Natural killer cell treated with Interleukin-12 subunit alpha and Interleukin-12 subunit beta and Interleukin-15 and Interleukin-18, amount 100 ng/mL, for 72 hours (primary cell): Measurements from ENCODE around the gene RLF. TPM values are rescaled to one million over a fixed set of nuclear protein-coding genes. Genes with fewer than 3 reads are reported as not detected.
A peak's percentile ranks its signal among the peaks of the same experiment; 100 is the strongest.
"Not testable (repeated sequence)": the region's sequence is repeated elsewhere in the genome, so short reads cannot be mapped to it uniquely, and the experiment has no call there.

Experiments
- ATAC-seq, 2 donors: fragments of 150-1000 bp; cut with Tn5 transposase in 1 of 2; sonication (Bioruptor Pico), chemical (Tn5 transposase) in 1 of 2; 2 replicates each; pipeline ENCODE4 v1.10.0; 2021
- DNase-seq: peaks from one replicate; pipeline ENCODE4 v3.0.0; 2022; ENCODE audit warnings: low spot score
- H3K27ac Mint-ChIP-seq, 2 donors: 1 replicate in 1 of 2; 2 replicates in 1 of 2; pipeline ENCODE4 v1.8.0; 2022; ENCODE audit warnings: mixed read lengths in 2 of 2, mild to moderate bottlenecking in 1 of 2, moderate library complexity in 1 of 2
- H3K27me3 Mint-ChIP-seq, 2 donors: 1 replicate in 1 of 2; 2 replicates in 1 of 2; pipeline ENCODE4 v1.8.0; 2022; ENCODE audit warnings: mixed read lengths in 2 of 2
- H3K36me3 Mint-ChIP-seq: one replicate; pipeline ENCODE4 v1.8.0; 2022; ENCODE audit warnings: mixed read lengths
- H3K4me1 Mint-ChIP-seq, 2 donors: 1 replicate in 1 of 2; 2 replicates in 1 of 2; pipeline ENCODE4 v1.8.0; 2022; ENCODE audit warnings: low read depth in 2 of 2, mixed read lengths in 2 of 2, mild to moderate bottlenecking in 1 of 2
- H3K4me3 Mint-ChIP-seq: one replicate; pipeline ENCODE4 v1.8.0; 2022; ENCODE audit warnings: mixed read lengths
- H3K9me3 Mint-ChIP-seq: 2 replicates; pipeline ENCODE4 v1.8.0; 2022; ENCODE audit warnings: mixed read lengths
- total RNA-seq, 2 donors: library from RNA; stranded (reverse); gene quantifications; one replicate each; pipeline ENCODE4 v1.2.3, GENCODE V29; 2022

RLF gene
- total RNA-seq, 2 donors from 2014 or later: 19.5 to 24.5 TPM

GRCh38 chr1:40153073-40153770 lies 8.0 kb upstream of the RLF start:
- no peak overlapping the region for H3K4me3 Mint-ChIP-seq
- ATAC-seq: peak; percentile 59 to 73
- H3K36me3 Mint-ChIP-seq: no peaks in the 10 kb centered on the region
- H3K9me3 Mint-ChIP-seq: no peaks in the 10 kb centered on the region
- no peak for DNase-seq
- no peaks in the 10 kb centered on the region for H3K4me1 Mint-ChIP-seq
- no peak overlapping the region for H3K27ac Mint-ChIP-seq
- peaks cover 2 to 9% of the 10 kb centered on the region in 2 donors for H3K27me3 Mint-ChIP-seq

DNA sequence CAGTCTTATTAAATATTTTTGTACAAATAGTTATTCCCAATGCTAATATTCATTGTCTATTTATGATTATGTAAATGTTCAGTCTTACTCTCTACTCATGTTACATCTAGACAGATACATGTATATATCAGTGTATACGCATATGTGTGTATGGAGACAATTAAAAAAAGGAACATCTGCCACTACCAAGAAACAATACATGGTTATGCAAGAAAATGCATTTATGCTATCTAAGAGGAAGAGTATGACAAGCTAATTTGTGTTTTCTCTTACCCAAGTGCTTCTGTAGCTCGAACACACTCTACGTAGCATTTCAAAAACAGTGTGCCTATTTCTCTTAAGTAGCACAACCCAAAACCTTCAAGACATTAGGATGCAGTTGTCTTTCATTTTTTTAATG lies 6.1 kb upstream of the RLF start:
- Mint-ChIP-seq H3K27me3 (no peaks in the 10 kb centered on the region), H3K4me1 (no peaks in the 10 kb centered on the region), H3K9me3 (no peaks in the 10 kb centered on the region), H3K4me3 (no peak overlapping the region), H3K27ac (no peak overlapping the region), H3K36me3 (no peaks in the 10 kb centered on the region)
- DNase-seq (no peak), ATAC-seq (no peak)

GRCh38 chr1:40155910-40156309 lies 5.3 kb upstream of the RLF start:
- ATAC-seq (no peak), DNase-seq (no peak)
- Mint-ChIP-seq H3K27ac (no peak overlapping the region), H3K27me3 (no peaks in the 10 kb centered on the region), H3K36me3 (no peaks in the 10 kb centered on the region), H3K4me3 (no peak overlapping the region), H3K9me3 (no peaks in the 10 kb centered on the region), H3K4me1 (peaks cover 2 to 3% of the 10 kb centered on the region in 2 donors)

DNA sequence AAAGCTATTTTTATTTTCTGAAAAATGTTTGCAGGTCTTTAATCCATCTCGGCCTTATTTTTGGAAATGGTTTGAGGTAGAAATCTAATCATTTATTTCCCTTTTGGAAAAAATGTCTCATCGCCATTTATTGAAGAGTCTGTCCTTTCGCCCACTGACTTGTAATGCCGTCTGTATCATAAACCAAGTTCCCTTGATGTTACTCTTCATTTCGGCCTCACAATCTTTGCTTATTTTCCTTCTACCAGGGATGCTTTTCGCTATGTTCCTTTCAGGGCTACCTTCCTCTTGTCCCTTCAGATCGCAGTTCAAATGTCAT lies 422 bp upstream of the RLF start:
- no peak for DNase-seq
- Mint-ChIP-seq H3K4me1 (peaks cover 6 to 22% of the 10 kb centered on the region in 2 donors), H3K36me3 (no peaks in the 10 kb centered on the region), H3K4me3 (no peak overlapping the region), H3K9me3 (no peaks in the 10 kb centered on the region), H3K27ac (no peak overlapping the region), H3K27me3 (no peaks in the 10 kb centered on the region)
- ATAC-seq: no peak

GRCh38 chr1:40161888-40162397 lies 756 bp downstream of the RLF start:
- no peaks in the 10 kb centered on the region for H3K9me3 Mint-ChIP-seq
- no peak overlapping the region for H3K27ac Mint-ChIP-seq
- H3K4me1 Mint-ChIP-seq: peaks cover 6 to 29% of the 10 kb centered on the region in 2 donors
- no peak for DNase-seq
- H3K36me3 Mint-ChIP-seq: no peaks in the 10 kb centered on the region
- no peaks in the 10 kb centered on the region for H3K27me3 Mint-ChIP-seq
- no peak for ATAC-seq
- no peak overlapping the region for H3K4me3 Mint-ChIP-seq

DNA sequence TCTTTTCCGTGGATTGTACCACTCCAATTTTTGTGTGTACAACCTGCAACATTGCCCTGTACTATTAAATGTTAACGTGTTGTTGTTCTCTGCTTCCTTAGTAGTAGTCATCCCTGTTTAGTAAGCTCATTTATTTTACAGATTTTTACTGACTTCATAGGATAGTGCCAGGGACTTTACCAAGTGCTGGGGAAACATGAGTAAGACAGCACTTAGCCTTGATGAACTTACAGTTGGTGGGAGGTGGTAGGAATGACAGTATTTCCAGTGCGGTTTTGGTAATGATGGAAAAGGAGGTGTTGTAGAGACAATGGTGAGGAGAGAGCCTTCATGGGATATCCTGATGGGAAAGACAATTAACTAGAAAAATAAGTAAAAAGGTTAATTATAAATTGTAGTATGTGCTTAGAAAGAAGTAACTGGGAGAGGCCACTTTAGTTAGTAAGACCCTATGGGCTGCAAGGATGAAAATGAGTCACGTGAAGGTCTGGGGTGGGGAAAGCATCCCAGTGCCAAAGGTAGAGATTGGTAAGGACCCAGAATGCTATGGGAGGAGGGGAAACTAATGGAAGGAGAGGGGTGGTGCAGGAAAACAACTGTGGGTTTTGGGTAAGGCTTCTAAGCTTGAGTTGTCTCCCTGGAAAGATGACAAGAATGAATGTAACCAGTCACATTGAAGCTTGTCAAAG lies 1.7 kb downstream of the RLF start:
- Mint-ChIP-seq H3K36me3 (no peaks in the 10 kb centered on the region), H3K27ac (no peak overlapping the region), H3K4me3 (no peak overlapping the region), H3K9me3 (no peaks in the 10 kb centered on the region), H3K27me3 (no peaks in the 10 kb centered on the region), H3K4me1 (peaks cover 14 to 38% of the 10 kb centered on the region in 2 donors)
- DNase-seq: no peak
- ATAC-seq: no peak

GRCh38 chr1:40167317-40167716 lies 6.1 kb downstream of the RLF start:
- Mint-ChIP-seq H3K27ac (no peak overlapping the region), H3K4me3 (no peak overlapping the region), H3K27me3 (no peaks in the 10 kb centered on the region), H3K4me1 (peaks cover 8 to 32% of the 10 kb centered on the region in 2 donors), H3K9me3 (no peaks in the 10 kb centered on the region), H3K36me3 (no peaks in the 10 kb centered on the region)
- no peak for DNase-seq
- ATAC-seq: no peak

DNA sequence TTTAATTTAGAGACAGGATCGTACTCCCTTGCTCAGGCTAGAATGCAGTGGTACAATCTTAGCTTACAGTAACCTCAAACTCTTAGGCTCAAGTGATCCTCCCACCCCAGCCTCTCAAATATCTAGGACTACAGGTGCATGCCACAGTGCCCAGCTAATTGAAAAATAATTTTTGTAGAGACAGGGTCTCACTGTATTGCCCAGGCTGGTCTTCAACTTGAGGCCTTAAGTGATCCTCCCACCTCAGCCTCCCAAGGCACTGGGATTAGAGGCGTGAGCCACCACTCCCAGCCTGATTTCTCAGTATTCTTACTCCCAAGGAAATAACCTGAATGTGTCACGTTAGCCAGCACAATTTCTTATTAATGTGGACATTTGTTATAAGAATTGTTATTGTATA lies 9.8 kb downstream of the RLF start:
- Mint-ChIP-seq H3K27ac (no peak overlapping the region), H3K4me1 (peaks cover 8 to 21% of the 10 kb centered on the region in 2 donors), H3K36me3 (no peaks in the 10 kb centered on the region), H3K9me3 (no peaks in the 10 kb centered on the region), H3K4me3 (no peak overlapping the region), H3K27me3 (no peaks in the 10 kb centered on the region)
- ATAC-seq (no peak), DNase-seq (no peak)

GRCh38 chr1:40174788-40175187 lies 13.6 kb downstream of the RLF start:
- Mint-ChIP-seq H3K4me1 (peaks cover 23 to 26% of the 10 kb centered on the region in 2 donors), H3K27ac (no peak overlapping the region), H3K4me3 (no peak overlapping the region), H3K36me3 (no peaks in the 10 kb centered on the region), H3K27me3 (no peaks in the 10 kb centered on the region), H3K9me3 (no peaks in the 10 kb centered on the region)
- ATAC-seq: no peak
- no peak for DNase-seq

DNA sequence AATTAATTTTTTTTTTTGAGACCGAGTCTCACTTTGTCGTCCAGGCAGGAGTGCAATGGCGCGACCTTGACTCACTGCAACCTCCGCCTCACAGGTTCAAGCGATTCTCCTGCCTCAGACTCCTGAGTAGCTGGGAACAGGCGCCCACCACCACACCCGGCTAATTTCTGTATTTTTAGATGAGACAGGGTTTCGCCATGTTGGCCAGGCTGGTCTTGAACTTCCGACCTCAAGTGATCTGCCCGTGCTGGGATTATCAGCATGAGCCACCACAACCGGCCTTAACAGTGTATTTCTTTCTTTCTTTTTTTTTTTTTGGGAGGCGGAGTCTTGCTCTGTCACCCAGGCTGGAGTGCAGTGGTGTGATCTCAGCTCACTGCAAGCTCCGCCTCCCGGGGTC lies 15.8 kb downstream of the RLF start:
- DNase-seq, ATAC-seq, H3K9me3 Mint-ChIP-seq, H3K36me3 Mint-ChIP-seq, H3K27me3 Mint-ChIP-seq, H3K27ac Mint-ChIP-seq, H3K4me3 Mint-ChIP-seq: not testable (repeated sequence)
- peaks cover 35 to 38% of the 10 kb centered on the region in 2 donors for H3K4me1 Mint-ChIP-seq

DNA sequence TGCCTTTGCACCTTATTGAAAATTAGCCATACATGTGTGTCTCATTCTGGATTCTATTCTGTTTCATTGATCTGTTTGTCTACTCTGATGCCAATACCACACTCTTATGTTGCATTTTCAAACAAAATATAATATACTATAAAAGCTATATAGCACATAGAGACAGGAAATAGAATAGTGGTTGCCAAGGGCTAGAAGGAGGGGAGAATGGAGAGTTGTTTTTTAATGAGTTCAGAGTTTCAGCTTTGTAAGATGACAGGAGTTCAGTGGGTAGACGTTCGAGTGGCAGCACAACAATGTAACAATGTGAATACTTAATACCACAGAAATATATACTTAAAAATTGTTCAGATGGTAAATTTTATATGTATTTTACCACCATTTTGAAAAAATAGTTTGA lies 17.0 kb downstream of the RLF start:
- no peaks in the 10 kb centered on the region for H3K9me3 Mint-ChIP-seq
- H3K4me1 Mint-ChIP-seq: peaks cover 44 to 47% of the 10 kb centered on the region in 2 donors
- no peaks in the 10 kb centered on the region for H3K36me3 Mint-ChIP-seq
- no peak overlapping the region for H3K4me3 Mint-ChIP-seq
- H3K27me3 Mint-ChIP-seq: no peaks in the 10 kb centered on the region
- ATAC-seq (no peak), DNase-seq (no peak)
- H3K27ac Mint-ChIP-seq: no peak overlapping the region

DNA sequence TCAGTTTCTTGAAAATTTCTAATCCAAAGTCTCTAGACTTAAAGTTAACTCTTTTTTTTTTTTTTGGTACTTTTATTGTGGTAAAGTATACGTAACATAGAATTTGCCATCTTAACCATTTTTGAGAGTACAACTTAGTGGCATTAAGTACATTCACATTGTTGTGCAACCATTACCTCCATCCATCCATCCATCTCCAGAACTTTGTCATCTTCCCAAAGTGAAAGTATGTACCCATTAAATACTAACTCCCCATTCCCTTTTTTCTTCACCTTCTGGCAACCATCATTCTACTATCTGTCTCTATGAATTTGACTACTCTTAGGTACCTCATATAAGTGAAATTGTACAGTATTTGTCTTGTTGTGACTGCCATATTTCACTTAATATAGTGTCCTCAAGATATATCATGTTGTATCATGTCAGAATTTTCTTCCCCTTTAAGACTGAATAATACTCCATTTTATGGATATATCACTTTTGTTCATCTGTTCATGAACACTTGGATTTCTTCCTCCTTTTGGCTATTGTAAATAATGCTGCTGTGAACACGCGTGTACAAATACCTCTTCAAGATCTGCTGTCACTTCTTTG lies 18.4 kb downstream of the RLF start:
- no peaks in the 10 kb centered on the region for H3K27me3 Mint-ChIP-seq
- no peak overlapping the region for H3K4me3 Mint-ChIP-seq
- H3K4me1 Mint-ChIP-seq: peaks cover 55 to 57% of the 10 kb centered on the region in 2 donors
- H3K27ac Mint-ChIP-seq: no peak overlapping the region
- no peaks in the 10 kb centered on the region for H3K36me3 Mint-ChIP-seq
- DNase-seq (no peak), ATAC-seq (no peak)
- H3K9me3 Mint-ChIP-seq: no peaks in the 10 kb centered on the region

DNA sequence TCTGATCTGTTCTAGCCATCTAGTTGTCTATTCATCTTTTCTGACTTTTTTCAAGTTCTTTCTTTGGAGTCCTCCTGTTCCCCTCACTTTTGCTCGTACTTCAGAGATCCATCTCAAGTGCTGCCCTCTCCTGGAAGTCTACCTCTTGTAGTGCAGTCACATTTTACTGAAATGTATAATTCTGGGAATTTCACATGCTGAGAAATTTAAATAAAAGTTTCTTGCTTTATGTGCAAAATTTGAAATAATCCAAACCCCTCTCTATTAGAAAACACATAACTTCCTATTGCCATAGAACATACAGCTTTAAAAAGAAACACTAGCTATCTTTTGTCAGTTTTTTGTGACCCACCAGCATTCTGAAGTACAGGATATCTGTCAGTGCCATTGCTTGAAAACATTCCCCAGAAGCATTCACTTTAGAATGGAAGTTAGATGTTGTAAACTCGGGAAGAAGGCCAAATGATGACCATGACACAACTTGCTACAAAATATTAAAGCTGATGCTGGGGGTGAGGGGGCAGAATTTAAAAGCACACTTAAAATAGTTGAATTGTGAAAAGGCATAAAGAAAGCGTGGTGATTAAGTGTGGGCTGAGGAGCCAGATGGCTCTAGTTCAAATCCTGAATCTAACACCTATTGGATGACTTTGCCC lies 22.0 kb downstream of the RLF start:
- Mint-ChIP-seq H3K36me3 (no peaks in the 10 kb centered on the region), H3K4me3 (peak overlapping the region; percentile 6)
- no peak for DNase-seq

GRCh38 chr1:40184193-40184592 lies 23.0 kb downstream of the RLF start:
- H3K9me3 Mint-ChIP-seq: no peaks in the 10 kb centered on the region
- H3K27ac Mint-ChIP-seq: peak overlapping the region; percentile 18 to 52
- no peaks in the 10 kb centered on the region for H3K27me3 Mint-ChIP-seq
- H3K4me1 Mint-ChIP-seq: peaks cover 56 to 65% of the 10 kb centered on the region in 2 donors
- ATAC-seq (no peak), DNase-seq (no peak)
- peak overlapping the region; percentile 10 for H3K4me3 Mint-ChIP-seq
- H3K36me3 Mint-ChIP-seq: peaks cover 8% of the 10 kb centered on the region

More for the DNA sequence above, 22.0 kb downstream of the RLF start:
- H3K9me3 Mint-ChIP-seq: no peaks in the 10 kb centered on the region
- no peaks in the 10 kb centered on the region for H3K27me3 Mint-ChIP-seq
- H3K27ac Mint-ChIP-seq: peak overlapping the region in 1 of 2 donors; percentile 5
- no peak for ATAC-seq
- H3K4me1 Mint-ChIP-seq: peaks cover 58 to 70% of the 10 kb centered on the region in 2 donors
